ENCODE measurements around the gene BRD4.

BRD4 gene

GRCh38 chr19:15199661-15200552 lies 132.4 kb downstream of the BRD4 start:
- peak overlapping the region; percentile 52 for H3K4me3 ChIP-seq (ENCODE audit: control insufficient read depth, low read depth, low read length)
- no peak for DNase-seq (ENCODE audit: low read depth)
- no peak for TF ChIP-seq CTCF (conservative IDR thresholded peaks at IDR 0.05; ENCODE audit: control insufficient read depth, insufficient read depth, low read depth, low read length)

DNA sequence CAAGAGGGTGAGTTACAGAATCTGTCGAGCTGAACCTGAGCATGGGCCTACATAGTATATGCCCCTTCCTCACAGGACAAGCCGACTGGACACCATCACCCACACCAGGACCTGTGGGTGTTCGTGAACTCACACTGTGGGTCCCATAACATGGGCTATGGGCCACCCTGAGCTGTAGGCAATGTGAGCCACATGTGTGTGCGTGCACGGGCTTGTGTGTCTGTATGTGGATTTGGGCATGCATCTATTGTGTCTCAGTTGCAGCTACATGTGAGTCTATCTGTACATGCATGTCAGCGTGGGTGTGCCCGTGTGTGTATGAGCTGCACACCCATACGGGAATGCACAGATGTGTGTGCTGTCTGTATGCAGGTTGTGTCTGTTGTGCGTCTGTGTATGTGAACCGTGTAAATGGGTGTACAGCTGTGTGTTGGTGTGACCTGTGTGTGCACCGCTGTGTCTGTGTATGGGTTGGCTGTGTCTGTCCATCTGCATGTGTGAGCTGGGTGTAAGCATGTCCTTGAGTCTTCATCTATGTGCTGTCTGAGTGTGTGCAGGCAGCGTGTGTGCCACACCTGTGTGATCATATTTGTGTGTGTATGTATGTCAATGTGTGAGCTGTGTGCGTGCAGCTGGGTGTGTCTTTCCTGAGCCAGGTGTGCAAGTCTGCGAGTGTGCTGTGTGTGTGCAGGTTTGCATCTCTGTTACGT lies 133.2 kb downstream of the BRD4 start:
- DNase-seq (ENCODE audit: low read depth): no peak
- H3K4me3 ChIP-seq (ENCODE audit: control insufficient read depth, low read depth, low read length): no peak overlapping the region
- no peak for TF ChIP-seq CTCF (conservative IDR thresholded peaks at IDR 0.05; ENCODE audit: control insufficient read depth, insufficient read depth, low read depth, low read length)

DNA sequence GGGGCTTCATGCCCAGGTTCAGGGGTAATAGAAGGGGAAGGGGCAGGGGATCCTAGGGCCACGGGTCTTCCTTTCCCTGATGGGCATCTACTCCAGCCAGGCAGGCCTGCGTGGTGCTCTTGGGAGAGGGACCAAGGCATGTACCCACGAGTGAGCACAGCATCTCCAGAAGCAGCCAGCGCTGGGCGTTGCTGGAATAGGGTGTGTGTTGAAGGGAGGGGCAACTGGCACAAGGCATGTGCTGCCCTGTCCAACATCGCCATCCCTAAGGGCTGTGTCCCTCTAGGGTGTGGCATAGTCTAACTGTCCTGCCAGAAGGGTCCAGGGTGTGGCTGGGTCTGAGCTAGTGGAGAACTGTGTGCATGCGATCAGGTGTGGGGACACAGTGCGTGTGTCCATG lies 134.4 kb downstream of the BRD4 start:
- no peak overlapping the region for H3K4me3 ChIP-seq (ENCODE audit: control insufficient read depth, low read depth, low read length)
- TF ChIP-seq CTCF (conservative IDR thresholded peaks at IDR 0.05; ENCODE audit: control insufficient read depth, insufficient read depth, low read depth, low read length): no peak
- no peak for DNase-seq (ENCODE audit: low read depth)

DNA sequence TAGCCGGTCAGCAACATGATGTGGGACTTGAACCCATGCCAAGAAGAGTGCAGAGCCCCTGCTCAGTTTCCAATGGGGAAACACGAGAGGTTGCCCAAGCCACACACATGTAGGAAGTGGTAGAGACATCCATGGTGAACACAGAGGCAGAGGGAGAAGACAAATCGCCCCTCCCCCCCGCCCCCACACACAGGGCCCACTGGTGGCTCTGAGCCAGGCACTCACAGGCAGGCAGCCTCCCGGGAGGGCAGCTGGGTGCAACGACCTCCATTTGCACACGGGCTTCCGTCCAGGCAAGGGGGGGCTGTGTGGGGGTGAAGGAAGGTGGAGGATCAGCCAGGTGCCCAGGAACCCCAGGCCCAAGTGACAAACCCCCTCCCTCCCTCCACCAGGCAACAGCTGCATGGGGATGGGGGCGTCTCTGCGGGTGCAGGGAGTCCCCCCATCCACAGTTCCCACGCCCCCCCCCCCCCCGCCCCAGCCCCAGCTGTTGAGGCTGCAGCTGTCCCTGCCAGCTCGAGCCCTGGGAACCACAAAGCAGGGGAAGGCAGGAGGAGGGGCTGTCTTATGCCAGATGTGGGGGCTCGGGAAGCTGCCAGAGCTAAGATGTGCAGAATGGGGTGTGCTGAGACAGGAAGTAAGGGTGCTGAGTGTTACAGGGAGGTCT lies 134.9 kb downstream of the BRD4 start:
- no peak overlapping the region for H3K4me3 ChIP-seq (ENCODE audit: control insufficient read depth, low read depth, low read length)
- TF ChIP-seq CTCF (conservative IDR thresholded peaks at IDR 0.05; ENCODE audit: control insufficient read depth, insufficient read depth, low read depth, low read length): no peak
- DNase-seq (ENCODE audit: low read depth): peak; percentile 37

- no peak for TF ChIP-seq CTCF (conservative IDR thresholded peaks at IDR 0.05; ENCODE audit: control insufficient read depth, insufficient read depth, low read depth, low read length)
- H3K4me3 ChIP-seq (ENCODE audit: control insufficient read depth, low read depth, low read length): no peak overlapping the region
- no peak for DNase-seq (ENCODE audit: low read depth)
Measured at GRCh38 chr19:15196360-15197005, 135.9 kb downstream of the BRD4 start.

Data from fibroblast of mammary gland (primary cell).